HG03342 (cell line): ENCODE data around the gene YKT6.

Experiments
- ATAC-seq: cut with Tn5 transposase; IDR thresholded peaks from one replicate; pipeline ENCODE4 v1.9.1; 2021; ENCODE audit warnings: mild to moderate bottlenecking, moderate library complexity; ENCODE audit not compliant: unreplicated experiment

YKT6 gene

DNA sequence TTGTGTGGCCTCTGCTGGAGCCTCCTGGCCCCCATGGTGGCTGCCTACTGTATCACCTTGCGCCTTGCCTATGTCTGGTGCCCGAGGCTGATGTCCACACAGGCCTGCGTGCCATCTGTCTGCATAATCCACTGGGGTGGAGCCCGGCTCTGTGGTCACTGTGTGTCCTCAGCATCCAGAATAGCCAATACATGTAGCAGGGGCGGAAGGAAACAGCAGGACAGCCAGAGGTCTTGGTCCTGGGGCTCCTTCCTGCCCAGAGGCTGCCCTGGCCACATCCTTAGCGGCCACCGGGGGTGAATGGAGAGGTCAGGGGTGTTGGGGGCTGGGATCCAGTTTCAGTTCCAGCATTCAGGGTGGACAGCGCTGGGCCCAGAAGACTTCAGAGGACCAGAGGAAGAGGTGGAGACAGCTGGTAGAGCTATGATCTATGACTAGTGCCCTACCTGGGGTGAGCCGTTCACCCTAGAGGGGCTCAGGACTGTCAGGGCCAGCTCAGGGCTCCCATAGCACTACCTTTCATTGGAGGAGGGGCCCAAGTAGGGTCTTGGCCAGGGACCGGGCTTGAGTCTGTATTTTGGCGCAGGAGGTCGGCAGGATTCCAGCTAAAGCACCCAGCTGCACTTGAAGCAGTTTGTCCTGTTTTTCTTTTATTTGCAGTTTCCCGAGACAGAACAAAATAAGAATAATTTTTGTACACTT, 15.9 kb downstream of the YKT6 start:
- ATAC-seq = no peak

DNA sequence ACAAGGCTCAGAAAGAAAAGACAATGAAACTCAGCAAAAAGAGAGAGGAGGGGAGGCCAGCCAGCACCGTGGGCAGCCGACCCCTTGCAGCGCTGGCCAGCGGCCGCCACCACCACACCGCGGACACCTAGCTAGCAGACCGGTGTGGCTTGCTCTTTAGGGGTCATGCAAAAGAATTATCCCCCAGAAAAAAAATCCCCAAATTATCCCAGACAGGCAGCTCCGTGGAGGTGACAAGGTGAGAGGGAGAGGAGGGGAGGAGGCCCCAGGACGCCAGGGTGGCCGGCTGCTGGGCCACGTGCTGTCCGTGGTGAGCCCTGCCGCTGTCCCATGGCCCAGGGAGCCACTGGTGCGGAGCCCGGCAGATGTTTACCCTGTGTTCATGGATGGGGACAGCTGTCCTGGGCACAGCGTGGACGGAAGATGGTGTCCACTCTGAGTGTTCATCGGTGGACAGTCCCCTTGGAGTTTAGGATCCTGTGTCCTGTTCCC, 16.5 kb downstream of the YKT6 start:
- no peak for ATAC-seq

DNA sequence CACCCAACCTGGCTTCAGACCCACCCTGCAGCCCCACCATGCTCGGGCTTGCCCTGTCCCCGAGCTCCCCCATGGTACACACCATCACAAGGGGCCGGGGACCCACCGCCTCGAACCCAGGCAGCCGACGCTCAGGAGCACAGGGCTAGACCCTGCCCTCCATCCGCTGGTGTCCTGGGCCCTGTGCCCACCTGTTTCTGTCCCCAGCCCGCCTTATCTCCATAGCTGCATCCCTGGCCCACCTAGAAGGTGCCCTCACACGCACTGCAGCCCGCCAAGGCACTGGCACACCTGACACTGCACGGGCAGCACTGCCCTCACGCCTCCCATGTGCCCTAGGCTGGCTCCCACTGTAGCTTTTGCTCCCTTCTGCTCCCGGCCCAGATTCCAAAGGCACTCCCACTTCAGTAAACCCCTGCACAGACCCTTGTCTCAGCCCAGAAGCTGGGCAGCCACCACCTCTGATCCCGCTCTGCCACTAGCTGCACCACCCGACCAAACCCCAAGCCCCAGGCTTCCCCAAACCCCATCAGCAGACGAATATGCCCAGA, 17.1 kb downstream of the YKT6 start:
- no peak for ATAC-seq

DNA sequence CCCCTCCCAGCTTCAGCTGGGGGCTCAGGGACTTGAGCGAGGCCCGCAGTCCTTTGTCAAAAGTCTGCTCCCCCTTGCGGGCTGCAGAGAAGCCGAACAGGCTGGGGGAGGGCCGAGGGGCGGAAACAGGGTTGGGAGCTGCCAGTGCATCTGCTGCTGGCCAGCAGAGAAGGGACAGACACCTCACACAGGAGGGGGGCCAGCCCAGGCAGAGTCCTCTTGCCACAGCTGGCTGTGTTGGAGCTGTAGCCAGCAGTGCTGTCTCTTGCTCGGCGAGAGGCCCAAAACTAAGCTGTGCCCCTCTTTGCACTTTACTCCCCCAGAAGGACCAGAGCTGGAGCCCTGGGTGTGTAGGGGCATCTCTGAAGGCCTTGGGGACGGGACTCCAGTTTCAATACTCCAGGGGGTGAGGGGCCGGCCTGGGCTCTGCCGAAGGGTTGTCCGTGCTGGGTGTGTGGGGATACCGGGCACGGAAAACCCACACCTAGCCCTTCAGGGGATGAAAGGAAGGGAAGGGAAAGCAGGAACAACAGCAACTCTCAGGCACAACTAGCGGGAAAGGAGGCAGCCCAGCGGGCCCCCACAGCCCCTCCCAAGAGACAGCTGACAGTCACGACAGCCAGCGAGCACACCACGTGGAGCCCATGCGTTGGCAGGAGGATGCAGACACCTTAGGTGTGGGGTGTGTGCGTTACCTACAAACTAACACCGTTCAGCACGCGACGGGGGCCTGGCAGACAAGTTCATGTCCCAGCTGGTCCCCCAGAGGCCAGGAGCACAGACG, 17.8 kb downstream of the YKT6 start:
- no peak for ATAC-seq

DNA sequence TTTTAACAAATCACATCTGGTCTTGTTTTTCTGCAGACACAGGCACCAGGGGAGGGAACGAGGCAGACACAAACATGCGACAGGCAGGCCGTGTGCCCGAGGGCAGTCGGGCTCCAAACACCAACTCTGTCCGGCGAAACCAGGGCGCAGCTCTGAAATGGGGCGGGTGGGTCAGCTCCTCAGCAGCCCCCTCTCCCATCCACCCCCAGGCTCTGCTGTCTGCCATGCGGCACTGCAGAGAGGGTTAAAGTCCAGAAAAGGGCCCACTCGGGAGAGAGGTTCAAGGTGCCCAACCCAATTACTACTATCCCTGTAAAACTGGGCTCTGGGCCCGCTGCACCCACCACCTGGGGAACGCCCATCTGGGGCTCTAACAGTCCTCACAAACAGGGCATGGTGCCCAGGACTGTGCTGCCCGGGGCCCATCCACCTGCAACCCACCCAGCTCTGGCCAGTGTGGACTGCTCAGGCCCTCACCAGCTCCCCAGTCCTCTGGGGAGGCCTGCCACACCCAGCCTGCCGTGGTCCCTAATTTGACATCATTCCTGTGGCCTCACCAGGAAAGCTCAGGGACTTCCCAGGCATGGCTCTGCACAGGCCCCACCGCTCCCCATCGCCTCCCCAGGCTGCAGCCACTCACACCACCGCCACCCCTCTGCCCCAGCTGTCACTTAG, 18.7 kb downstream of the YKT6 start:
- no peak for ATAC-seq

DNA sequence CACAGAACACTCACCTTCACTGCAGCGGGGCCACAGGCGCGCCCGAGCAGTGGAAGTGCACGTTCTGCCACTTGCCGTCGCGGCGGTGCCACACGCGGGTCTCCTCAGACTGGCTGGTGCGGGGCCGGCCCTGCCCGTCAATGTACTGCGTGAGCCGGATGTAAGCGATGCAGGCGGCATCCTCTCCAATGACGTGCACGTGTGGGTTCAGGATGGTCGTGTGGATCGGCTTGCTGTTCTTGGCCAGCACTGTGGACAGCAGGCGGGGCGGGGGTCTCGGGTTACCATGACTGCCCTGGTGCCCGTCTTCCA, 19.2 kb downstream of the YKT6 start:
- no peak for ATAC-seq

DNA sequence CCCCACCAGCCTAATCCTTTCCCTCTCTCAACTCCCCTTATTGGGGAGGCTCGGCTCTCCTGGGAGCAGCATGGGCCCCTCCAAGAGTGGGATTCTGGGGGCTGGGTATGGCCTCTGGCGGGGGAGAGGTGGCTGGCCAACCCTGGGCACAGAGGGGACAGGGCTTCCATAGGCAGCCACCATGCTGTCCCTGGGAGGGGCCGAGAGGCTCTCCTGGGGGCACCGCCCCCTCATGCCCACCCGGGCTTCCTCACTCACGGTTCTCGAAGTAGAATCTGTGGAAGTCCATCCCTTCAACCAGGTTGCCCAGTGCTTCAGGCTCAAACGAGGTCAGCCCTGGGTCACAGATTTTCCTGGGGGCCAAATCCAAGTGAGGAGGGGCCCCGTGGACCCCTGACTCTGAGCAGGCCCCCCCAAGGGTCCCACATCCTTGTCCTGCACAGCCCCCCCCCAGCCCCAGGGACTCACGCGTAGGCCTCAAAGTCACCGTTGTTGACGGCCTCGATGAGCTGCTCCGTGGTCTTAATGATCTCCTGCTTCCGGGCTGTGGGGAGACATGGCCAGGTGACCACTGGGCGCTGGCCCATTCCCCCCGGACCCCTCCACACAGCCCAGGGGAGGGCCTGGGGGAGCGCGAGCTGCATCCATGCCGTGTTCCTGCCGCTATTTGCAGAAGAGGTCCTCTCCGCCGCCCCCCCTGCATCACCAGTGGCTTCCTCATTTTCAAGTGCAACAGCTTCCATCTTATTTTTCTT, 19.8 kb downstream of the YKT6 start:
- no peak for ATAC-seq

DNA sequence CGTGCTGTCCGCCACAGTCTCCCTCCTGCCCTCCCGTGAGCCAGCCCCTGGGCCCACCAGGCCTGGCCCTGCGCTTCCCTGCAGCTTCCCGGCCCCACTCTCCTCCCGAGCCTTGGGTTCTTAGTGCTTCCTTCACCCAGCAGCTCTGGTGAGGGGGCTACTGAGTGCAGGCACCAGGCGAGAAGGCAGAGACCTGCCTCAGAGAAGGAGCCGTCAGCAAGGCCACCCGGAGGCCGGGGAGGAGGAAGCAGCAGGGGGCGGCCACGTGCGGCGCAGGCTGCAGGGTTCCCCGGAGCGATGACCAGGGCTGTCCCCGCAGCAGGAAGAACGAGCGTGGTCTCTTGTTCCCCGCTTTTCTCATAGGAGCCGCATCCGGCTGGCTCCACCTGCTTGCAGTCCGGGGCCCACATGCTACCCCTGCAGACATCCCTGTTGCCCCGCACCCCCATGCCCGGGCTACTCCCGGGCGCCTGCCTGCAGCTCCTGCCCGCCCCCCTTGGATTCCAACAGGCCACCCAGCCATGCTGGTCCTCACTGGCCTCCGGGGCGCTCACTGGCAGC, 20.5 kb downstream of the YKT6 start:
- no peak for ATAC-seq

DNA sequence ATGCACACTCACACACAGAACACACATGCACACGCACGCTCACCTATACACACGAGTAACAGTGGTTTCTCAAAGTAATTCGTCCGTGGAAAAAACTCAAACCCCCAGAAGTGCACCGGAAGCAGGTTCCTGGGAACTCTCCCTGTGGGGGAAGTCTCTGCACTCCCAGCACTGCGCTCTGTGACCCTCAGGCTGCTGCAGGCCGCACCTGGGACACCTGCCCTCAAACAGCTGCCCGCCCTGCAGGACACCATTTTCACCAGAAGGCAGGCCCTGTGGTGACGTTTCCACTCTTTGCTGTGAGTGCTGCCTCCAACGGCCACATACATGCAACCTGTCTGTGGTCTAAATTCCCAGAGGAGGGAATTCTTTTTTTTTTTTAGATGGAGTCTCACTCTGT, 21.3 kb downstream of the YKT6 start:
- no peak for ATAC-seq

DNA sequence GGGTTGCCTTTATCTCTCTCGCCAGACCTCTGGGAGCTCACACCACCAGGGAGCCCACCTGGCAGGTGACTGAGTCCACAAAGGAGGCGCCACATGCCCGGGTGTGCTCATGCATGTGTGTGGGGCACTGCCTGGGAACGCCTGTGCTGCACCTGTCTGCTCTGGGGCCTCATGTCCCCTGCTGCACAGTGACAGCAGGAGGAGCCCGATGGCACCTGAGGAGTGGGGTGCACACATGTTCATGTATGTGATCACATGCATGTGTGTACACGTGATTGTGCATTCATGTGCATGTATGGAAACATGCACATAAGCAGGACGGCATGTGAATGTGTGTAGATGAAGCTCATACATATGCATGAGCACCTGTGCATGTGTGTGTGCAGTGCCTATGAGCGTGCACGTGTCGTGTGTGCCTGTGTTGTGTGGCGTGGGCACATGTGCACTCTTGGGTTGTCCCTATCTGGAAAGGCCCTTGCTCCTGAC, 22.0 kb downstream of the YKT6 start:
- ATAC-seq = no peak

DNA sequence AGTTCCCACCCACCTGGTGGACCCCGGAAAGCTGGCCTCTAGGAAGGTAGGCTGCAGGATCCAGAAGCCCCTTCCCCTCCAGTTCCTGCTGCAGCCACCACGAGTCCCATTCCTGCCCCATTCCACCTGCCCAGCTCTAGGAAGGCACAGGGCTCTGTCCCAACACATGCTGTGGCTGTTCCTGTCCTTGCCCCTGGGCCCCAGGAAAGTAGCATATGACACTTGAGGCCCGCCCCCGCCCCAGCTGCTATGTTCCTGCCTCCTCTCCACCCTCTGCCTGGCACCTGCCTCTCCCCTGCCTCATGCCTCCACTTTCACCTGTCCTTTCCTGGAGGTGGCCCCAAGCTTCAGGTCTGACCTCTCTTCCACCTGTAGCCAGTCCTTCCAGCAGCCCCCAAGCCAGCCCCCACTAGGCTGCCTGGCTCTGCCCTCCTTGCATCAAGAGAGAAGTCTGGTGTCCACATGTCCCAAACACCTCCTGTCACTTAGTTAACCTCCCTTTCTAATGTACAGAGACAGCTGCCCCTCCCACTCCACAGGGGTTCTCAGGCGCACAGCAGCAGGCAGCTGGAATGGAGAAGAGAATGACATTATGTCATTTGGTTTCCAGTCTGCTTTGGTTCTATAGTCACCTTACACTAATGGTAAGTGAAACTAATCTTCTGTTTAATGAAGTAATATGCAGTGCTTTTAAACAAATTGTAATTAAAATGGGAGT, 22.7 kb downstream of the YKT6 start:
- no peak for ATAC-seq

DNA sequence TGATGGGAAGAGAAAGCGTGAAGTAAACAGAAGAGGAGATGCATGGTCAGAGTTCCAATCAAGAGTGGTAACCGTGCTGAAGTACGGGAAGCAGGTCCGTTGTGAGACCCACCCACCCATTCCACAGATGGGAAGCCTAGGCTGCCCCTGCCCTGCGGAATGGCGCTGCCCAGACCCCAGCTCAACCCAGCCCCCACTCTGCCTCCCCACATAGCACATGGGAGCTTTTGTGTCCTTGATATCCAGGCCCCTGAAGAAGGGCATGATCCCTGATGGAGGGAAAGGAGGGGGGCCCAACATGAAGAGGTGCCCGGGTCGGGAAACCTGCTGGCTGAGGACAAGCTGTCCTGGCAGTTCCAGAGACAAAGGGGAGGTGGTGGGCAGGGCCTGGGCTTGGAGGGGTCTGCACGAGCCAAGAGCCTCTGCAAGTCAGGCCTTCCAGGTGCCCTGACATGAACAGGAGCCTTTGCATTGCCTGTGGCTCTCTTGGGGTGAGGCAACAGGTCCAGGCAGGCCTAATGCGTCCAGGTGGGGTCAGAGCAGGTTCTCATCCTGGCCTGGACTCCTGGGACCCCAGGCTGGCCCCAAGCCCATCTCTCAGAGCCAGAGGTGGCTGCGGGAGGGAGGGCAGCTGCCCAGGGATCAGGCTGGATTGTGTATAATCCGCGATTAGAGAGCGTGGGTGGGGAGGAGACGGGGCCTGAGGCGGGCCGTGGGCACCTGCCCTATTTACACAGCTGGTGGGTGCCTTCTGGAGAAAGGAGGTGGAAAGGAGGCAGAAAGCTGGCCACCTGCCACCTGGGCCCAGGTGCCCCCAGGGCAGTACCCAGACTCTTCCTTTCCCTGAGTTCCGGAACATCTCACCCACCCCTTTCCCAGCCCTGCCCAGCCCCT, 23.5 kb downstream of the YKT6 start:
- no peak for ATAC-seq

DNA sequence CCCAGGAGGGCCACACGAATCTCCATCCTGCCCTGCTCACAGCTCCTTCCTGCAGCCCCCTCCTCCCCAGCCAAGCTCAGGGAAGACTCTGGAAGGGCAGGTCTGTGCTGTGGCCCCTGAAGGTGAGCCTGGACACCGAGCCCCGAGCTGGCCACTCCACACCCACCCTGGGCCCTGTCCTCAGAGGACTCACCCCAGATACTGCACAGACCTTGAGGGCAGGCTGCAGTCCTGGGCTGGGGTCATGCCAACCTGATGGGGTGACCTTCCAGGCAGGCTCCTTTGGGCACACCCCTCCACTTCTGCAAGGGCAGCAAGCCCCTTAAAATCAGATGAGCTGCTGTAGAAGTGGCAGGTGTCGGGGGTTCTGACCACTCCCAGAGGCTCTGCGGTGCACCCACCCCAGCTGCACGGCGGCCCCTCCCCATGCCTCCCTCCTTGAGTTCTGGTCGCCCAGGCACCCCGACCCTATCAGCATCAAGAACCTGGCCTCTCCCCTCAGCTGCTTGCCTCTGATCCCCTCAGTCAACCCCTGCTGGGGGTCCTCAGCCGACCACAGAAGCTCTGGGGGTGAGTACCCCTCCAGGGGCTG, 24.3 kb downstream of the YKT6 start:
- no peak for ATAC-seq

DNA sequence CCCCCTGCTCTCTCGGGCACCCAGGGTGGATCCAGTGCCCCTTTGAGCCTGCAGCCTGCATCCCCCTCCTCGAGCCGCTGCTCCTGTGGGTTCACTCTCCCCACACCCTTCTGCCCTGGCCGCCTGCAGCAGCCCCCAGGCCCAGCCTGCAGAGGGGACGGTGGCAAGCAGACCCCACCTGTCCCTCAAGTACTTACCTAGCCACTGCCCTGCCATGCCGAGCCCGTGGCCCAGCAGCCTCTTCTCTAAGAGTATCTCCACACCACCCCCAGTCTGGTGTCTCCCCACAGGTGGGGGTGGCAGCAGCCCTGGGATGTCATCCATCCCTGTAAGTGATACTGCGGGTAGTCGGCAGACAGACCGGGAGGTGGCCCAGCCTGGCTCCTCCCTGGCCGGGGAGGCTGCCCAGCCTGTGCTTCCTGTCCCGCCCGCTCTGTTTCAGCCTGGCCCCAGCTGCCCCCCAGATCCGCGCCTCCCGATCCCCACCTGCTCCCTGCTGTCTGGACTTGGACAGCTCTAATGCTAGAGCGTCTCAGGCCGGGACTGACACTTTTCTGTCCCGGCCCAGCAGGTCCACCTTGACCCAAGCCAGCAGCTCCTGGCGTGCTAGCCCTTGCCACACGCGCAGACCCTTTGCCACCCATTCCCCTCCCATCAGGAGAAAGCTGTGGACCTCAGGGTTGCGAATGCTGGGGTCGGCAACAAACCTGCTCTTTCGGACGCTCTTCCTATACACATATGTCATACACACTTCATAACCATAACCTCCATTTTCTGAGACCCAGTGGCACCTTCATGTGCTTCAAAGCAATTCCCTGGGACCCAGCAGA, 25.0 kb downstream of the YKT6 start:
- ATAC-seq = no peak

DNA sequence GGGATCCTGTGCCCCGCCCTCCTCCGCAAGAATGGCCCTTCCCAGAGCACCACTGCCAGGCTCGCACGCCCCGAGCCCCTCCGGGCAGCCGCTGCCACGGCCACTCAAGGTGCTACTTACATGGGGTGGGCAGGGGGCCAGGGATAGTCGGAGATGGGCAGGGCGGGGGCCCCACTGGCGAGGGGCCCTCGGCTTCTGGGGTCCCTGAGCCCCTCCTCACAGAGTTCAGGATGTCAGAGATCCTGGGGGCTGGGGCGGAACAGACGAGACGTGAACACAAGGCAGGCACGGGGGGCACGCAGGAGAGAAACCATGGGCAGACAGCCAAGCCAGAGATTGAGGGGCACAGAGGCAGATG, 25.6 kb downstream of the YKT6 start:
- ATAC-seq = no peak

DNA sequence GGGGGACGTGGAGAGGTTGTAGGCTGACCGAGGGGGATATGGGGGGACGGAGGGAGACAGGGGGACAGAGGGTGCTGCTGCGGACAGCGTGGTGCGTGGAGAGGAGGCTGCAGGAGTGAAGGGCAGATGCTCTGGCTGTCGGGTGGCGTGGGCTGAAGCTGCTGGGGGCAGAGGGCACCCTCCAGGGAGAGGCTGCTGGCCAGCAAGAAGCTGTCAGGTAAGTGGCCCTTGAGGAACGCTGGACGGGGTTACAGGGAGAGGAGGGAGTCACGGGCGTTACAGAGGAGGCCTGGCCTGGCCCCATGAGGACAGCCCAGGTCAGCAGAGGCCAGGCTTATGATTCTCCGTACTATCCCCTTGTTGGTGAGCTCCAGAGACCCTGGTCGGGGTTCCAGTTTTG, 27.1 kb downstream of the YKT6 start:
- no peak for ATAC-seq

DNA sequence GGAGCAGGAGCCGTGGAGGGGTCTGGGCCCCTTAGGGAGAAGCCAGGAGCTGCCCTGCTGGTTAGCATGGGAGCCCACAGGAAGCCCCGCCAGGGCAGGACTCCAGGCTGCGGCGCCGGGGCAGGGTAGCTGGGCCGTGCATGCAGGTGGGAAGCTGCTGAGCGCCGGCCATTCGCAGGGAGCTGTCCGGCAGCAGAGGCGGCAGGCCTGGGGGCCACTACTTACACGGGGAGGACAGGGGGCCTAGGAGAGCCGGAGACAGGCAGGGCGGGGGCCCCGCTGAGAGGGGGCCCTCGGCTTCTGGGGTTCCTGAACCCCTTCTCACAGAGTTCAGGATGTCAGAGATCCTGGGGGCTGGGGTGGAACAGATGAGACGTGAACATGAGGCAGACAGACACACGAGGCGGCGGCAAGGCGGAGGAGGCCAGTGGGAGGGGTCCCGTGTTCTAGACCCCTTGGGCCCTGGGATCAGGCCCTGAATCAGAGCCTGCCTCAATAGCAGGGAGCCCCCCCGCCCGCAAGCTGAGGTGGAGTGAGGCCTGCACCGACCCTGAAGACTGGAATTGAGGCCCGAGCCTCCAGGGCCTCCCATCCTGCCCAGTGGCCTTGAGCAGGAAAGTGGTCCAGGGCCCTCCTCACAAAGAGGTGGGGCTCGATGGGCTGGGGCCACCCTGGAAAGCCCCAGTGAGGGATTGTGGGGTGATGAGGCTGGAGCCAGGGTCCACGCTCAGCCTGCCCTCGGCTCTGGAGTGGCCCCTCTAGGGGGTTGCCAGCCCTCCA, 28.0 kb downstream of the YKT6 start:
- no peak for ATAC-seq
